H1 (cell line): ENCODE results near the gene CCDC12. TPM values are rescaled to one million over a fixed set of nuclear protein-coding genes. Genes with fewer than 3 reads are reported as not detected.

ENCODE experiments used
- CTCF ChIA-PET: fragments of 300-600 bp; sonication (Branson Sonifier 250); formaldehyde crosslinking; loops from one replicate; lab custom pipeline; 2021; ENCODE audit not compliant: partially characterized antibody; lab: Charles Lee
- POLR2A ChIA-PET: fragments of 300-600 bp; sonication (Branson Sonifier 250); formaldehyde crosslinking; loops from one replicate; lab custom pipeline; 2021; ENCODE audit warnings: inconsistent platforms; ENCODE audit not compliant: partially characterized antibody; lab: Charles Lee
- DNase-seq, 2 experiments: peaks; one replicate each; pipeline versions ENCODE4 v3.0.0 to v3.0.0-alpha.2; 2010 to 2022; ENCODE audit warnings: low spot score in 2 of 2, low read depth in 1 of 2, mixed read lengths in 1 of 2
- FAIRE-seq: peaks from 2 replicates; lab custom pipeline; 2011; peaks lifted over from hg19 to GRCh38; lab: Jason Lieb, UNC
- H2AFZ ChIP-seq: 2 replicates; pipeline ENCODE4 v1.8.1; 2012; ENCODE audit warnings: low read length, inconsistent platforms
- H2AK5ac ChIP-seq: 2 replicates; pipeline ENCODE4 v1.6.1; 2013; ENCODE audit warnings: low read depth, low read length
- H2BK120ac ChIP-seq: replicated peaks from 2 replicates; pipeline ENCODE3; 2013; ENCODE audit warnings: low read depth, low read length, inconsistent platforms
- H2BK12ac ChIP-seq: 2 replicates; pipeline ENCODE4 v1.6.1; 2013; ENCODE audit warnings: low read depth, low read length
- H2BK15ac ChIP-seq: 2 replicates; pipeline ENCODE4 v1.6.1; 2013; ENCODE audit warnings: low read length
- H2BK20ac ChIP-seq: 2 replicates; pipeline ENCODE4 v1.6.1; 2013; ENCODE audit warnings: low read length
- H2BK5ac ChIP-seq: 2 replicates; pipeline ENCODE4 v1.6.1; 2013; ENCODE audit warnings: low read depth, low read length
- H3K14ac ChIP-seq: 2 replicates; pipeline ENCODE4 v1.6.1; 2013; ENCODE audit warnings: inconsistent platforms; ENCODE audit not compliant: insufficient read length
- H3K18ac ChIP-seq: 2 replicates; pipeline ENCODE4 v1.6.1; 2013; ENCODE audit warnings: low read length; ENCODE audit errors: extremely low read depth
- H3K23ac ChIP-seq: 2 replicates; pipeline ENCODE4 v1.6.1; 2013; ENCODE audit warnings: inconsistent platforms; ENCODE audit not compliant: insufficient read length
- H3K23me2 ChIP-seq: 2 replicates; pipeline ENCODE4 v1.6.1; 2013; ENCODE audit warnings: low read depth, low read length
- H3K27ac ChIP-seq: 2 replicates; pipeline ENCODE4 v1.6.1; 2011; ENCODE audit warnings: low read depth, low read length, inconsistent platforms
- H3K27me3 ChIP-seq, 4 experiments: replicated peaks in 1 of 4; 1 replicate in 1 of 4; 2 replicates in 3 of 4; pipeline versions ENCODE4 v1.6.1 to v1.8.1; 2011 to 2013; ENCODE audit warnings: low read length in 3 of 4, mild to moderate bottlenecking in 3 of 4, inconsistent platforms in 2 of 4, mixed read lengths in 2 of 4, moderate library complexity in 1 of 4; ENCODE audit not compliant: control insufficient read depth in 3 of 4, insufficient read depth in 3 of 4; ENCODE audit errors: extremely low read depth in 1 of 4
- H3K36me3 ChIP-seq, 4 experiments: 2 replicates each; pipeline versions ENCODE4 v1.6.1 to v1.8.1; 2011 to 2013; ENCODE audit warnings: mild to moderate bottlenecking in 4 of 4, low read length in 3 of 4, moderate library complexity in 2 of 4, control low read depth in 1 of 4, inconsistent platforms in 1 of 4; ENCODE audit not compliant: insufficient read depth in 4 of 4, control insufficient read depth in 2 of 4
- H3K4ac ChIP-seq: replicated peaks from 2 replicates; pipeline ENCODE3; 2013; ENCODE audit warnings: low read length, low read depth, mixed read lengths, inconsistent platforms; ENCODE audit not compliant: insufficient read length
- H3K4me1 ChIP-seq, 4 experiments: replicated peaks in 1 of 4; 1 replicate in 1 of 4; 2 replicates in 3 of 4; pipeline versions ENCODE4 v1.6.1 to v1.8.1; 2011 to 2013; ENCODE audit warnings: low read length in 3 of 4, inconsistent platforms in 2 of 4, mixed read lengths in 1 of 4; ENCODE audit not compliant: insufficient read depth in 4 of 4, control insufficient read depth in 3 of 4
- H3K4me2 ChIP-seq, 2 experiments: 2 replicates each; pipeline versions ENCODE4 v1.6.1 to v1.8.1; 2011 to 2013; ENCODE audit warnings: low read depth in 2 of 2, low read length in 2 of 2, control low read depth in 1 of 2, inconsistent platforms in 1 of 2, mild to moderate bottlenecking in 1 of 2; ENCODE audit not compliant: insufficient read depth in 1 of 2
- H3K4me3 ChIP-seq, 4 experiments: fragments of 200-600, 300-600 bp in 1 of 4; sonication (generic), shearing (Covaris generic), sonication (Bioruptor Twin) in 1 of 4; 2 replicates each; pipeline versions ENCODE4 v1.5.1 to v1.8.1; 2011 to 2016; ENCODE audit warnings: low read length in 4 of 4, low read depth in 3 of 4, control low read depth in 2 of 4, inconsistent platforms in 2 of 4, mild to moderate bottlenecking in 2 of 4, mixed read lengths in 1 of 4, moderate library complexity in 1 of 4; ENCODE audit not compliant: insufficient read depth in 2 of 4; ENCODE audit errors: extremely low read depth in 1 of 4
- H3K56ac ChIP-seq: replicated peaks from 2 replicates; pipeline ENCODE3; 2013; ENCODE audit warnings: low read depth, mild to moderate bottlenecking, mixed read lengths, low read length, inconsistent platforms; ENCODE audit not compliant: insufficient read length
- H3K79me1 ChIP-seq: 2 replicates; pipeline ENCODE4 v1.6.1; 2013; ENCODE audit warnings: low read depth, low read length, control low read depth
- H3K79me2 ChIP-seq, 2 experiments: 2 replicates each; pipeline versions ENCODE4 v1.6.1 to v1.8.1; 2012 to 2013; ENCODE audit warnings: low read length in 2 of 2, mild to moderate bottlenecking in 2 of 2, inconsistent platforms in 1 of 2; ENCODE audit not compliant: insufficient read depth in 2 of 2, control insufficient read depth in 1 of 2
- H3K9ac ChIP-seq, 4 experiments: replicated peaks in 1 of 4; 1 replicate in 1 of 4; 2 replicates in 3 of 4; pipeline versions ENCODE4 v1.6.1 to v1.8.1; 2011 to 2013; ENCODE audit warnings: low read depth in 3 of 4, low read length in 3 of 4, control low read depth in 2 of 4, mild to moderate bottlenecking in 2 of 4, moderate library complexity in 2 of 4, inconsistent platforms in 1 of 4; ENCODE audit errors: extremely low read depth in 1 of 4
- H3K9me3 ChIP-seq, 2 experiments: 2 replicates each; pipeline versions ENCODE4 v1.6.1 to v1.8.1; 2012 to 2013; ENCODE audit warnings: mild to moderate bottlenecking in 2 of 2, moderate library complexity in 2 of 2, control low read depth in 1 of 2, inconsistent platforms in 1 of 2, low read depth in 1 of 2, low read length in 1 of 2, mixed read lengths in 1 of 2; ENCODE audit not compliant: insufficient read depth in 2 of 2
- H4K20me1 ChIP-seq, 2 experiments: replicated peaks in 1 of 2; 2 replicates each; pipeline versions ENCODE3 to v1.8.1; 2011 to 2013; ENCODE audit warnings: inconsistent platforms in 2 of 2, low read length in 2 of 2, mild to moderate bottlenecking in 1 of 2; ENCODE audit not compliant: insufficient read depth in 2 of 2, control insufficient read depth in 1 of 2
- H4K5ac ChIP-seq: 2 replicates; pipeline ENCODE4 v1.6.1; 2013; ENCODE audit warnings: low read length, low read depth, mixed read lengths, inconsistent platforms; ENCODE audit not compliant: insufficient read length
- H4K8ac ChIP-seq: 2 replicates; pipeline ENCODE4 v1.8.0; 2013; ENCODE audit warnings: mild to moderate bottlenecking, moderate library complexity, low read length, inconsistent platforms; ENCODE audit not compliant: insufficient read depth; ENCODE audit errors: extremely low read depth
- H4K91ac ChIP-seq: replicated peaks from 2 replicates; pipeline ENCODE3; 2013; ENCODE audit warnings: low read length, mixed read lengths, inconsistent platforms; ENCODE audit not compliant: insufficient read length
- JUND ChIP-seq: IDR thresholded peaks from 2 replicates; pipeline ENCODE4 v1.6.1; 2011; ENCODE audit warnings: mild to moderate bottlenecking, improper control_type of control experiment, low read length
- PHF8 ChIP-seq: fragments of 200-600 bp; sonication (generic); conservative IDR thresholded peaks from 2 replicates; pipeline ENCODE4 v1.7.1; 2012; ENCODE audit warnings: low read depth, mild to moderate bottlenecking, inconsistent platforms, low read length, moderate library complexity
- RBBP5 ChIP-seq: IDR thresholded peaks from 2 replicates; pipeline ENCODE4 v1.7.1; 2012; ENCODE audit warnings: low read depth, mild to moderate bottlenecking, inconsistent platforms, low read length, moderate library complexity, borderline replicate concordance
- SRF ChIP-seq: IDR thresholded peaks from 2 replicates; pipeline ENCODE4 v1.6.1; 2011; ENCODE audit warnings: mild to moderate bottlenecking, low read depth, low read length, moderate library complexity
- TEAD4 ChIP-seq: IDR thresholded peaks from 2 replicates; pipeline ENCODE4 v1.6.1; 2012; ENCODE audit warnings: low read depth, low read length, inconsistent platforms, mixed read lengths
- WGBS, 2 experiments: shearing (Covaris generic) in 1 of 2; methylation state at CpG; one replicate each; pipeline versions ENCODE4 v1.1.6 to v1.1.7; 2013 to 2015; ENCODE audit warnings: low lambda C conversion rate in 2 of 2, mixed read lengths in 2 of 2, inconsistent platforms in 1 of 2, low coverage in 1 of 2, missing lambda C conversion rate in 1 of 2; ENCODE audit not compliant: insufficient replicate concordance in 2 of 2, insufficient coverage in 1 of 2, insufficient read length in 1 of 2; ENCODE audit errors: extremely low coverage in 1 of 2, missing lambda C conversion rate in 1 of 2; 5-methylcytosine and 5-hydroxymethylcytosine counted together
- polyA plus RNA-seq, 7 experiments: library from polyadenylated mRNA; depleted of rRNA in 3 of 7; stranded (reverse) in 5 of 7; unstranded in 2 of 7; fragments of >200 nt in 5 of 7; fragments of 200-250 nt in 2 of 7; gene quantifications; 1 replicate in 5 of 7; 2 replicates in 1 of 7; 4 replicates in 1 of 7; pipeline versions ENCODE4 v1.2.1 to v1.2.3, GENCODE V29; 2011 to 2013; ENCODE audit warnings: missing spikeins in 2 of 7, mixed read lengths in 2 of 7
- total RNA-seq: library from RNA; stranded (reverse); fragmentation: NEBNext Ultra II Directional; extraction: Animal tissue kit (Norgen Biotek cat#: 25700); gene quantifications from 2 replicates; pipeline ENCODE4 v1.2.1, GENCODE V29; 2021

CCDC12 gene
- total and polyA plus RNA-seq, 2 of the 8 experiments (the other 6 are each of a cell fraction or from before 2014, with no cell fraction given): 29.5 to 41.3 TPM

DNA sequence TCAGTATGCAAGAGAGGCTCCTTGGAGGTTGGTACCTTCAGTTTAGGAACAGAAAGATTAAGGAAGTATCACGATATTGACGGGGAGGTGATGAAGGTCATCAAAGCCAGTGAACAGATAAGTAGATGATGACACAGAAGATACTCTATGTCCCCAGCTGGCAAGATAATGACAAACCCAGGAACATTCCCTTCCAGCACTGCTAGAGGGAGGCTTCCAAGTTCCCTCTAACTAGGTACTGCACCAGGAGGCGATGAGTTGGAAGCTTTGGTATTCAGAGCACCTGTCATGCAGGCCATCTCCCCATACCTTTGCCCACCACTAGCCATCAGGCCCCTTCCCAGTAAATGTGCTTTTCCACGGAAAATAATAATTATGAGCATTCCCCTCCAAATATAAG, 43.8 kb upstream of the CCDC12 start:
- H2BK120ac ChIP-seq: no peak overlapping the region
- no peaks in the 10 kb centered on the region for H4K20me1 ChIP-seq
- ChIA-PET CTCF (interaction anchor here (0.6 to 2.2 kb wide), 5 partner anchors 21 to 421 kb away, joined by 3 to 7 read pairs (median 3); no protein-coding TSS in a partner anchor), POLR2A (interaction anchor here (0.6 to 2.8 kb wide), 4 partner anchors 10 to 370 kb away, joined by 3 to 15 read pairs (median 3); no protein-coding TSS in a partner anchor)
- no peaks in the 10 kb centered on the region for H3K9me3 ChIP-seq
- no peak overlapping the region for H2BK15ac ChIP-seq
- no peak overlapping the region for H3K27ac ChIP-seq
- H3K18ac ChIP-seq: no peak overlapping the region
- no peak overlapping the region for H2AFZ ChIP-seq
- no peak overlapping the region for H4K8ac ChIP-seq
- no peak overlapping the region for H2BK12ac ChIP-seq
- H3K4me2 ChIP-seq: no peak overlapping the region
- FAIRE-seq: no peak
- H2AK5ac ChIP-seq: no peak overlapping the region
- H3K27me3 ChIP-seq: no peaks in the 10 kb centered on the region
- no peak overlapping the region for H4K91ac ChIP-seq
- H3K9ac ChIP-seq: no peak overlapping the region
- no peak overlapping the region for H4K5ac ChIP-seq
- no peak overlapping the region for H3K23ac ChIP-seq
- H3K23me2 ChIP-seq: no peaks in the 10 kb centered on the region
- no peak for DNase-seq
- H3K4me3 ChIP-seq: no peak overlapping the region
- H3K79me2 ChIP-seq: peaks cover 0 to 8% of the 10 kb centered on the region in 2 experiments; a peak in 2 of 4 replicates
- H2BK20ac ChIP-seq: no peak overlapping the region
- peaks cover 0 to 26% (median 16%) of the 10 kb centered on the region in 4 experiments; a peak in 5 of 8 replicates for H3K36me3 ChIP-seq
- H3K79me1 ChIP-seq: no peaks in the 10 kb centered on the region
- no peak overlapping the region for H3K14ac ChIP-seq
- no peak overlapping the region for H2BK5ac ChIP-seq
- H3K4me1 ChIP-seq: peaks cover 0 to 2% (median 2%) of the 10 kb centered on the region in 4 experiments; a peak in 4 of 7 replicates
- H3K4ac ChIP-seq: no peak overlapping the region
- 92% methylated on average over 4 of the region's 4 CpGs; no CpG with 5 or more reads in 1 of the 2 experiments for WGBS, 2 experiments
- H3K56ac ChIP-seq: no peak overlapping the region
- TF ChIP-seq TEAD4: no peak
- no peak for TF ChIP-seq SRF
- TF ChIP-seq RBBP5: no peak
- no peak for TF ChIP-seq JUND
- TF ChIP-seq PHF8: no peak
